Neural progenitor cell (in vitro differentiated cells): Measurements from ENCODE around the gene CNTN2.

ENCODE experiments used
- EZH2phosphoT487 ChIP-seq: fragments of 200-600 bp; sonication (generic); IDR thresholded peaks from 2 replicates; pipeline ENCODE4 v1.6.1; 2017; ENCODE audit warnings: antibody characterized with exemption
- TF ChIP-seq, protein P1 (sequence below): fragments of 200-600 bp; sonication (generic); IDR thresholded peaks from 2 replicates; pipeline ENCODE4 v1.5.1; 2017; ENCODE audit warnings: antibody characterized with exemption, mild to moderate bottlenecking

GRCh38 chr1:205076245-205076761, 33.3 kb downstream of the CNTN2 start:
- no peak for TF ChIP-seq EZH2phosphoT487
- TF ChIP-seq, protein P1, sequence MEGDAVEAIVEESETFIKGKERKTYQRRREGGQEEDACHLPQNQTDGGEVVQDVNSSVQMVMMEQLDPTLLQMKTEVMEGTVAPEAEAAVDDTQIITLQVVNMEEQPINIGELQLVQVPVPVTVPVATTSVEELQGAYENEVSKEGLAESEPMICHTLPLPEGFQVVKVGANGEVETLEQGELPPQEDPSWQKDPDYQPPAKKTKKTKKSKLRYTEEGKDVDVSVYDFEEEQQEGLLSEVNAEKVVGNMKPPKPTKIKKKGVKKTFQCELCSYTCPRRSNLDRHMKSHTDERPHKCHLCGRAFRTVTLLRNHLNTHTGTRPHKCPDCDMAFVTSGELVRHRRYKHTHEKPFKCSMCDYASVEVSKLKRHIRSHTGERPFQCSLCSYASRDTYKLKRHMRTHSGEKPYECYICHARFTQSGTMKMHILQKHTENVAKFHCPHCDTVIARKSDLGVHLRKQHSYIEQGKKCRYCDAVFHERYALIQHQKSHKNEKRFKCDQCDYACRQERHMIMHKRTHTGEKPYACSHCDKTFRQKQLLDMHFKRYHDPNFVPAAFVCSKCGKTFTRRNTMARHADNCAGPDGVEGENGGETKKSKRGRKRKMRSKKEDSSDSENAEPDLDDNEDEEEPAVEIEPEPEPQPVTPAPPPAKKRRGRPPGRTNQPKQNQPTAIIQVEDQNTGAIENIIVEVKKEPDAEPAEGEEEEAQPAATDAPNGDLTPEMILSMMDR = no peak
